Gastrocnemius medialis (tissue), 4 donors: ENCODE measurements around the gene HDC.

ENCODE experiments used
- CTCF ChIP-seq, 5 experiments: fragments of 450-650 bp in 3 of 5; fragments of 200-600 bp in 2 of 5; sonication (generic) in 2 of 5; IDR thresholded peaks in 4 of 5; conservative IDR thresholded peaks in 1 of 5; 1 replicate in 4 of 5; 2 replicates in 1 of 5; pipeline ENCODE4 v1.5.1; 2016 to 2019; ENCODE audit warnings: antibody characterized with exemption in 5 of 5, mild to moderate bottlenecking in 3 of 5, moderate library complexity in 3 of 5
- POLR2A ChIP-seq, 2 donors: fragments of 450-650 bp; IDR thresholded peaks; one replicate each; pipeline ENCODE4 v1.6.1; 2017; ENCODE audit warnings: antibody characterized with exemption in 2 of 2, mild to moderate bottlenecking in 2 of 2, moderate library complexity in 2 of 2

- no peak for TF ChIP-seq CTCF (IDR thresholded peaks at IDR 0.05 in 4 of 5, conservative IDR thresholded peaks at IDR 0.05 in 1 of 5)
- no peak for TF ChIP-seq POLR2A (IDR thresholded peaks at IDR 0.05)
Observed at GRCh38 chr15:50262533-50262932, 3.0 kb downstream of the HDC start.
